MM.1S (cell line): ENCODE data around the gene SORBS2.

Experiments
- CTCF ChIP-seq: fragments of 300-600 bp; sonication (generic); IDR thresholded peaks from 2 replicates; pipeline ENCODE4 v1.5.1; 2016; ENCODE audit warnings: antibody characterized with exemption, low read length, mixed read lengths
- EZH2 ChIP-seq: fragments of 300-600 bp; sonication (generic); optimal IDR thresholded peaks from 2 replicates; pipeline ENCODE3; 2017; ENCODE audit warnings: low read depth, mild to moderate bottlenecking, antibody characterized with exemption, low read length, mixed read lengths
- EZH2phosphoT487 ChIP-seq: fragments of 300-600 bp; sonication (generic); IDR thresholded peaks from 2 replicates; pipeline ENCODE4 v1.6.1; 2018; ENCODE audit warnings: antibody characterized with exemption, low read length

- no peak for TF ChIP-seq CTCF
- TF ChIP-seq EZH2phosphoT487: no peak
- no peak for TF ChIP-seq EZH2
Observed at GRCh38 chr4:185666156-185666555, 145.8 kb downstream of the SORBS2 start.
